HL-60/S4 treated with retinoic acid at 250 ng/mL for 4 days and 3 days (cell line): ENCODE results near the gene SEMA4D.

Experiments used
- in situ Hi-C: fragments of 300-500 bp; cut with MboI; formaldehyde crosslinking; loops from 2 replicates; pipeline ENCODE4 v1.7.0; 2022; ENCODE audit warnings: low sequenced_read_pairs

SEMA4D gene

DNA sequence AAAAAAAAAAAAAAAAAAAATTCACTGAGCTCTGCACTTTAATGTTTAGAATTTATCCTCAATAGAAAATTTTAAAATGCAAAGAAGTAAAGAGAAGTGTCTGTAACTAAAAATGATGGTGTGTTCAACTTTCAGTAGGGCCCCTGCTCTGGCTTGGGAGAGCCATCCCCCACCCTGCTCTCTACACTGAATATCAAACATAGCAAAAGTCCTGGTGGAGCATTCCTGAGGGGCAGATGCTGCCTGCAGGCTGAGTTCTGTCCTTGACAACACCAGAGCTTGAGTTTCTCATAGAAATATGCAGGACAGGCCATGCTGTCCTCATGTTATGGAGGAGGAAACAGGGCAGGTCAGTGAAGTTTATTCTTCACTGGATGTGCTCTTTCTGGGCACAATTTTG, 7.1 kb upstream of the SEMA4D start:
- in situ Hi-C loops: no loop called here

DNA sequence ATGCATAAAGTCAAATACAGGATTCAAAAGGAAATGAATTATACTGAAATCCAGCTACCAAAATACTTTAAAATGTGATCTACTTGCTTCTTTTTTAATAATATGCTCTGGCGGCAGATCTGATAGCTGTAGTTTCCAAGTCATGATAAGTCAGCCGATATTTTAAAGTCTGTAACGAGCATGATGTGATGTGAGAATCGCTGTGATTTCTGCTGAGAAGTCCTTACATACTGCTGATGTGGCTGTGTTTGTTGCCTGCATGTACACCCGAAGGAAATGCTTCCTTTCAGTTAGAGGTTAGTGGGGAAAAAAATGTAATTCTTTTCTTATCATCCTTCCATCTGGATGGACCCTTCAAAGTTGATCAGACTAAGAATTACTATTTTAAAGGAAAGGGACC, 4.8 kb upstream of the SEMA4D start:
- in situ Hi-C loops: no loop called here

DNA sequence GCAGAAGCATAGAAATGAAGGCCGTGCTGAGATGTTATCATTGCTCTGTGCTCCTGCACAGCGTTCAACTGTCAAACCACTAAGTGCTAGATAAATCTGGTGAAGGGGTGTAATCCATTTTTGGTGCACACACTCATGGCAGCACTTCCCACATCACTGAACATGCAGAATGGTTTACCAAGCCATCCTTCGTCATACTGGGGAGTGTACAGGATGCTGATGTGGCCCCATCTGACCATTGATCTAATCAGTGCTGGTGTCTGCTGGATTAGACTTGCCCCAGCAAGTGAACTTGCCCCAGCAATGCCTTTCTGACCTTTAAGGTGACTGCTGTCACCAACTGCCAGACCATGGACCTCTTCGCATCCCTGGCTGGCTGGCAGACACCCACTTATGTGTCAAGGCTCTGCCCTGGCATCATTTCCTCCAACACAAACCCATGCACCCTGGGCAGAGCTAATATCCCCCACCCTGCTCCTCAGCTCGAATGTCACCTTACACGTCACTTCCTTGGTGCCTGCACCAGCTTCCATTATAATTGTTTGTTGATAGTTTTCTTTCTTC, 4.2 kb upstream of the SEMA4D start:
- in situ Hi-C loops: no loop called here

DNA sequence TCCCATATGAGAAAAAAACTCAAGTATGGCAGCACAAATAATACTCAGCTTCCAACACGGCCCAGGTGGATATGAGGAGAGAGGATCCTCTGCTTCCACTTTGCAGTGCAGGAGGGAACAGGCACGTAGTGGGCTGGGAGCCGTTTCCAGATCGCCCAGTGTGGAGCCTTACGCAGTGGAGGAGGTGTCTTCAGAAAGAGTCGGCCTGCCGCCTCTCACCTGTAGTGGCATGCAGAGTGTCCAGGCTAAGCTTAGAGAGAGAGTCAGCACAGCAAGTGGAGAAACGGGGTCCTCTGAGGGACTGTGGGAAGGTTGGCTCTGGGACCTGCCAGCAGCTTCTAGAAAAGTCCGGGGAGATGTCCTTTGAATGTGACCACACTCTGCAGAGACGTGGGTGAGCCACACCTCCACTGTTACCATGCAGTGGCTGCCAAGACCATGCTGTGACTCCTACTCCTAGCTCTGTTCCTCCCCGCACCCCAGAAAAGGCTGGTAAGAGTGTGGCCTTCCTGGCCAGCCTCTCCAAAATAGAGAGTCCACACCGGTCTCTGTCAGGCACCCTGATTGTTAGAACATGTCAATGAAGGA, 3.5 kb upstream of the SEMA4D start:
- in situ Hi-C loops: no loop called here

DNA sequence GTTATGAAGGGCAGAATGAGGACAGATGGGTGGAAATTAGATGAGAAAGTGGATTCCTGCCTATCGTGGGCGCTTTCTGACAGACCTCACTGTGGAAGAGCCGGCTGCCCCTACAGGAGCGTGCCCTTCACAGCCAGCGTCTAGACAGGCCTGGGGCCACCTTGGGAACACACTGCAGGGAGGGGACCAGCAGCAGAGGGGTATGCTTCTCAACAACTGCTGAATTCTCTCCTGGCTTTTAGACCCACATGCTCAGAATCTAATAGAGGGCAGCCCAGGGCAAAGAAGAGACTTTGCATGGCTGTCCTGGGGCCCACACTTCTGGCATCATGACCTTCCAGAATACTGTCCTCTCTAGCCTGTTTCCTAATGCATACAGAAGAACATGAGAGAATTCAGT, 2.1 kb upstream of the SEMA4D start:
- in situ Hi-C loops: no loop called here

DNA sequence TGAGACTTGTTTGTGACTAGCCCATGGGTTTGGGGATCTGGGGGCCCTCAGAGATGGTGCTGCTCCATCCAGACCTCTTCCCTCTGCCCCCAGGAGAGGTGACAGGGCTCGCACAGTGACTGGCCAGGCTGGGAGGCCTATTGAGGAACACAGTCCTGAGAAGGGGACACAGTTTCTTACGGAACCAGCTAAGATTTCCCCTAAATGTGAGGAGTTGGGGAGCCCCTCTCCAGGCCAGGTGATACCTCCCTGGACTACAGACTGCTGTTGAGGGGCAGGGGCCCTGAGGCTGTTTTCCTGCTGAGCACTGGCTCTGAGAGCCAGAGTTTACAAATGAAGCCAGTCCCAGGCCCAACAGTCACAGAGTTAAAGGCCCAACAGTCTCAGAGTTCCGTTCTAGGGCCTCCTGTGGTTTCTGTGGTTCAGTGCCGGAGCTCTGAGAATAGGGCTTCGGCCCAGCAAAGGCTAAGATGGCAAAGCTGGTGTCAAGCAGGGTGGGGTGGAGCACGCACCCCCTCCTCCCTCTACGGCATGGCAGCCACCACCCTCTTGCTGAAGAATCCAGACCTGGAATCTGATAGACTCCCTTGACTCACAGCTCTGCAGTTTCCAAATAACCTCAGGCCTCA, 1.1 kb upstream of the SEMA4D start:
- in situ Hi-C loops: no loop called here

DNA sequence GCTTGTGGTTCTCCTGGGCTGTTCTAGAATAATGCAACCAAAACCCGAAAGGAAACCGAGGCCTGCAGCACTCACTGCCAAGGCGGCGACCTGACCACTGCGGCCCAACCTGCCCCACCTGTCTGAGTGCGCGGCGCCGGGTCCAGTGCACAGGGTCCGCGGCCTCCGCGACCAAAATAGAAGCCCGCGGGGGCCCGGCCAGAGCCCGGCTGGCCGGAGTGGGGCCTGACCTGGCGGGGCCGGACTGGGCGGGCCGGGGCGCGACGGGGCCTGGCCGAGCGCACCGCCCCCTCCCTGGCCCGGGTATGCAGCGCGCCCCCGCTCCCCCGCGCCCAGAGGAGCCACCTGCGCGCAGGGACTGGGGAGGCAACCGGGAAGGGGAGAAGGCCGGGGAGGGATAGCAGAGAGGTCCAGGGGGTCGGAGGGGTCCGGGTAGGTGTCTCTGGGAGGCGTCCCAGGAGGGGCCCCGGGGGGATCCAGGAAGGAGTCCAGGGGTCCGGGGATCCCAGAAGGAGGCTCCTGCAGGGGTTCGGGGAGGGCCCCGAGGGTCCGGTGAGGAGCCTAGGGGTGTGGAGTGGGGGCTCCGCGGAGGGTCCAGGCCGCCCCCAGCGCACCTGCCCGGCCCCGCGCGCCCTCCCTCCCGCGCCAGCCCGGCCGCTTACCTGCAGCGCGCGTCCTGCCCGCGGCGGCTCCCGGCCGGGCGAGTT, 503 bp downstream of the SEMA4D start:
- in situ Hi-C loops: no loop called here

DNA sequence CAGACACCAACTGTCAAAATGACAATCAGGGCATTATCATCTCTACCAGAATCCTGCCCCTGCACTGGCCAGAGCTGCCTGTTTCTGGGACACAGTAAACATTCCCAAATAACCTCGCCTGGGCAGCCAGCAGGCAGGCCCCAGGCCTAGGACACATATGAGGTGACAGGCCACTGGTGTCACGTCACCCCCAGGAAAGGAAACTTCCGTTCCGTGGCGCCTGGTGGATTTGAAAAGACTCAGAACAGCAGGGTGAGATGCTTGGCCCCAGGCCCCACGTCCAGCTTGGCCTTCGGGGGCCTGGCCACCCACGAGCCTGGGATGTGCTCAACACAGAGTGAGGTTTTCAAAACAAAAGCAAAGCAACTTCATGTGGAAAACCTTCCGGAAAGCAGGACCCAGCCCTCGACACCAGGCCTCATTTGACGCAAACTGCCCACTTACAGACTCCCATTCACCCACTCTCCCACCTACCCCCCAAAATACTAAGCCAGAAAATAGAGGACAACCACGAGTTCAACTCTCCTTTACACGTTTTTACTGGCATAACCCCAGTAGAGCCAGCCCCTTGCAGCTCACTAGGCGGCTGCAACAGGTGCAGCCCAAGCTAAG, 1.2 kb downstream of the SEMA4D start:
- in situ Hi-C loops: no loop called here

DNA sequence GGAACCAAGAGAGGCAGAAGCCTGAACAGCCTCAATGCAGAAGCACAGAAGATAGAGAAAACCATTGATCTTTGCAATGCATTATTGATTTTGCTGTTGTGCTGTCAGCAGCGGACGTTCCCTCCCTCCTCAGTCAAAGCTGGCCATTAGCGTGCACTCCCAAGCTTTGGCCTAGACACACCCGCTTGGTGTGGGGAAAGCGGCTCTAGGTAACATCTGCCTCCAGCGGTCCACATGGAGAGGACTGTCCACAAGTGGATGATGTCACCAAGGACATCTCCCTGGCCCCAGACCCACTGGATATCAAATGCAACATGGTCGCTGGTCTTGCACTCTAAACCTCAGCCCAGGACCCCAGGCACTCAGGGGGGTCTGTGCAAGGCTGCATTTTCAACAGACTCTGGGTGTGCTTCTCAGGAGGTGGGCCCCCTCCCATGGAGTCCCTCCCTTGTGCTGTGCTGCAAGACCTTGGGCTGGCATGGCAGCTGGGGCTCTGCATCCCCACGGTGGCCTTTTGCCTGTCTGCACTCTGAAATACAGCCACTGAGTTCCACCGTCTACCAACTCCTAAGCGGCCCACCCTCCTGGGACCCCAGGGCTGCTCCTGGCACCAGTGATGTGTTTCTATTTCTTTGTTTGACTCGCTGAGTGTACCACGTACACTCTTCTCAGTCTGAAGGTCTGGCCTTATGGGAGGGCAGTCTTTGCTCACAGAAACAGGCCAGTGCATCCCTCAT, 1.9 kb downstream of the SEMA4D start:
- in situ Hi-C loops: no loop called here

DNA sequence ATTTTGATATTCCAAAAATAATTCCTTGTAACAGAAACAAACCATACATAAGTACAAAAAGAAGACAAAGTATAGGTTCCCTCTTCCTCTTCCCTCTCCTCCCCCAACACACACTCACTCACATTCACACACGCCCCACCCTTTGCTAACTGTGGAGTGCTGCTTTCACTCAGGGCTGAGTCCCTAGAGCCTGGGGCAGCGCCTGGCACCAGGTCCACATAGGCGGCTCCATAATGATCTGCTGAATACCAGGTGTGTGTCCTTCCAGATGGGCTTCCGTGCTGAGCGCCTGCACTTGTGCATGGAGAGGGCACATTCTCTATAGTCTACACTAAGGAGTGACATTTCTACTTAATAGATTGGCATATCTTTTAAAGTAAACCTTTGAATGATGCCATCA, 3.7 kb downstream of the SEMA4D start:
- in situ Hi-C loops: no loop called here

DNA sequence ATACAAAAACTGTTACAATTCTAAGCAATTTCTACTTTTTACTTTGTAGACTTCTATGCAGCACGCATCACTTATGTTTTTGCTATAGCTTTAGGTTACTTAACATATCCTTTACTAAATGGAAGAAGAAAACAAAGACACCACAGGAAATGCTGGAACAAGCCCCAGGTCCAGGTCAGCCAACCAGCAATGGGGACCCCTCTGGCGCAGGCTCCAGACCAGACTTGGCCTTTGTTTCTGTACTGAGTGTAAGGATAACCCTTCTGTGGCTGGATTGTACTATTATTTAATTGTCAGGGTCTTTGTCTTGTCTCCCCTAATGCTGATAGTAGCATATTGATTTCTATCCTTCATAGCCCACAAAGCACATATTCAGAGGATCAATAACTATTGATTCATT, 4.2 kb downstream of the SEMA4D start:
- in situ Hi-C loops: no loop called here

DNA sequence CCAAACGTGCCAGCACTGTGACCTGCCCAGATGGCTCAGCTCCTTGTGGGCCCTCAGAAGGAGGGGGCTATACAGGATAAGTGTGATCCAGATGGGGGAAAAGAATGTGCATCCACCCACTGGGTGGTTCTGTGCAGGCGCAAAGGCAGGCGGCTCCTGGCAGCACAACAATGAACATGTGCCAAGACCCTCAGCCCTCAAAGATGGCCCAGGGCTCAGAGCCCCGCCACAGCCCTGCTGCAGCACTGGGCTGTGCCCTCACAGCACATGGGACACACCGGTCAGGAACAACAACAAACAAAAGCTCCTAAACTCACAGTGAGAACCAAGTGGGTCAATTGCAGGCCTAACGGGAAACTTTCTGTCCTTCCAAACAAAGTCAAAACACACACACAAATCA, 4.7 kb downstream of the SEMA4D start:
- in situ Hi-C loops: no loop called here

DNA sequence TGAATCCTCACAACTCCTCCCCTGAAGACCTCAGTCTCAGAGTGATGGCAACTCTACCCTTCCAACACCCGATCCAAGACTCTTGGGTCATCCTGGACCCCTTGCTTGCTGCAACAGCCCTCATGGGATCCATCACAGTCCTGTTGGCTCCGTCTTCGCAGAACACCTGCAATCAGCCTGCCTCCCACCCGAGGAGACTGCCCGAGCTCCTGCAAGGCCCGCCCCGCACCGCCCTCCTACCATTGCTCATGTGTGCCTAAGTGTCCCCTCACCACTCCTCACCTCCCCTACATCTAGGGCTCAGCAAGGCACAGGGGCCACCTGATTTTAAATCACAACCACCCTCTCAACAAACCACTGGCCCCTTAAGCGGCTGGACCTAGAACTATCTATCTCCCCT, 5.3 kb downstream of the SEMA4D start:
- in situ Hi-C loops: no loop called here

DNA sequence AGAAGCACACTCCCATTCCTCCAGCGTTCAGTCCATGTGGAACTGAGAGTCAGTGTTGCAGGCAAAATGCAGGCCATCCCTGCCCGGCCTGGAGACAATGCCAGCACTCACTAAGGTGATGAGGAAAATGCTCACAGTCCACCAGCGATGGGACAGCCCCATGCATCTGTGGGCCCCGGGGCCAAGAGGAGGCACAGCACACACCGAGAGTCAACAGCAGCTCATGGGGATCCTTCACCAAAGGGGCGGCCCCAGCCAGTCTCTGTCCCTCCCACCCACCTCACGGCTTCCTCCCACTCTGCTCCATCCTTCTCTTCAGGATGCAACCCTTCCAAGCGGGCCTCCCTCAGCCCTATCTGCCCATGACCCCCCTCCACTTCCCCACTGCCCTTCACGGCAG, 6.2 kb downstream of the SEMA4D start:
- in situ Hi-C loops: no loop called here

DNA sequence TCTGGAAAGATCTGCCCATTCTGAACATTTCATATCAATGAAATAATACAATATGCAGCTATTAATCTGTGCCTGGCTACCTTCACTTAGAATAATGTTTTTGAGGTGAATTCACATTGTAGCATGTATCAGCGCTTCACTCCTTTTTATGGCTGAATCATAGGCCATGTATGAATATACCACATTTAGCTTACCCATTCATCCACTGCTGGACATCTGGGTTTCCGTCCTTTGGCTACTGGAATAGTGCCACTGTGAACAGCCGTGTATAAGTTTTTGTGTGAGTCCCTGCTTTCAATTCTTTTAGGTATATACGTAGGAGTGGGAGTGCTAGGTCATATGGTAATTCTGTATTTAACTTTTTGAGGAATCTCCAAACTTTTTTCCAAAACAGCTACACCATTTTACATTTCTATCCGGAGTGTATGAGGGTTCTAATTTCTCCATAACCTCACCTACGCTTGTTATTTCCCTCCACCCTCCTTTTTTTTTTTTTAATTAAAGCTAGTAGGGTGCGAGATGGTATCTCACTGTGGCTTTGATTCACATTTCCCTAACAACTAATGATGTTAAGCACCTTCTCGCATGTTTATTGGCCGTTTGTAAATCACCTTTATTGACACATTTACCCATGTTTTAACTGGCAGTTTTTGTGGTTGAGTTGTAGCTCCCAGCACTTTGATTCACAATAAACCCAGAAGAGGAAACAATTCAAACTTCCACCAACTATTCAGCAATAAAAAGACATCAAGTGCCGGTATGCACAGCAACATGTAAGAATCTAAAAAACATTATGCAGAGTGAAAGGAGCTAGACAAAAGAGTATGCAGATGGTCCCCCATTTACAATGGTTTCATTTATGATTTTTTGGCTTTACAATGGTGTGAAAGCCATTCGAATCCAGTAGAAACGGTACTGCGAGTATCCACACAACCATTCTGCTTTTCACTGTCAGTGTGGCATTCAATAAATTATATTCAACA, 8.1 kb downstream of the SEMA4D start:
- in situ Hi-C loops: no loop called here

DNA sequence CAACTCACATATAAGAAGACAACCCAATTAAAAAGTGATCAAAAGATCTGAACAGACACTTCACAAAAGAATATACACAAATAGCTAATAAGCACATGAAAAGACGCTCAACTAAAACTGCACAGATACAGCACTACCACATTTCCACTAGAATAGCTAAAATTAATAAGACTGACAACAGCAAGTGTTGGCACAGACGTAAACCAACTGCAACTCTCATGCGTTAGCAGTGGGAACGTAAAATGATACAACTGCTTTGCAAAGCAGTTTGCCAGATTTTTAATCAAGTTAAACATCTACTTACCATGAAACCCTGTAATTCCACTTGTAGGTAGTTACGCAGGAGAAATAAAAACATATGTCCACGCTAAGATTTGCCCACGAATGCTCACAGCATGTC, 9.0 kb downstream of the SEMA4D start:
- in situ Hi-C loops: no loop called here

DNA sequence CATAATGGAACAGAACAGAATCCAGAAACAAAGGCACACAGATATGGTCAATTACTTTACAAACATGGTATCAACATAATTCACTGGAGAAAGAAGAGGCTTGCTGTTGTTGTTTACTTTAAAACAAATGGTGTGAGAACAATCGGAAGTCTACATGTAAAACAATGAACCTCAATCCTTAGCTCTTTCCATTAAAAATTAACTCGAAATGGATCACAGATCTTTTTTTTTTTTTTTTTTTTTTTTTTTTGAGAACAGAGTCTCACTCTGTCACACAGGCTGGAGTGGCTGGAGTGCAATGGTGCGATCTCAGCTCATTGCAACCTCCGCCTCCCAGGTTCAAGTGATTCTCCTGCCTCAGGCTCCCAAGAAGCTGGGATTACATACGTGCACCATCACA, 9.8 kb downstream of the SEMA4D start:
- in situ Hi-C loops: no loop called here

DNA sequence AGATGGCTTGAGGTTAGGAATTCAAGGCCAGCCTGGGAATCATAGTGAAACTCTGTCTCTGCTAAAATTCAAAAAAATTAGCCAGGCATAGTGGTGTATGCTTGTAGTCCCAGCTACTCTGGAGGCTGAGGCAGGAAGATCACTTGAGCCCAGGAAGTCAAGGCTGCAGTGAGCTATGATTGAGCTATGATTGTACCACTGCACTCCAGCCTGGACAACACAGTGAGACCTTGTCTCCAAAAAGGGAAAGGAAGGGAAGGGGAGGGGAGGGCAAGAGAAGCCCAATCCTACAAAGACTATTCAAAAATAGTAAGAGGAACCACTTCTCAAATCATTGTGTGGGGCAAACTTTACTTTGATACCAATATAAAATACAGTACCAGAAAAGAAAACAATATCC, 11.2 kb downstream of the SEMA4D start:
- in situ Hi-C loops: no loop called here

DNA sequence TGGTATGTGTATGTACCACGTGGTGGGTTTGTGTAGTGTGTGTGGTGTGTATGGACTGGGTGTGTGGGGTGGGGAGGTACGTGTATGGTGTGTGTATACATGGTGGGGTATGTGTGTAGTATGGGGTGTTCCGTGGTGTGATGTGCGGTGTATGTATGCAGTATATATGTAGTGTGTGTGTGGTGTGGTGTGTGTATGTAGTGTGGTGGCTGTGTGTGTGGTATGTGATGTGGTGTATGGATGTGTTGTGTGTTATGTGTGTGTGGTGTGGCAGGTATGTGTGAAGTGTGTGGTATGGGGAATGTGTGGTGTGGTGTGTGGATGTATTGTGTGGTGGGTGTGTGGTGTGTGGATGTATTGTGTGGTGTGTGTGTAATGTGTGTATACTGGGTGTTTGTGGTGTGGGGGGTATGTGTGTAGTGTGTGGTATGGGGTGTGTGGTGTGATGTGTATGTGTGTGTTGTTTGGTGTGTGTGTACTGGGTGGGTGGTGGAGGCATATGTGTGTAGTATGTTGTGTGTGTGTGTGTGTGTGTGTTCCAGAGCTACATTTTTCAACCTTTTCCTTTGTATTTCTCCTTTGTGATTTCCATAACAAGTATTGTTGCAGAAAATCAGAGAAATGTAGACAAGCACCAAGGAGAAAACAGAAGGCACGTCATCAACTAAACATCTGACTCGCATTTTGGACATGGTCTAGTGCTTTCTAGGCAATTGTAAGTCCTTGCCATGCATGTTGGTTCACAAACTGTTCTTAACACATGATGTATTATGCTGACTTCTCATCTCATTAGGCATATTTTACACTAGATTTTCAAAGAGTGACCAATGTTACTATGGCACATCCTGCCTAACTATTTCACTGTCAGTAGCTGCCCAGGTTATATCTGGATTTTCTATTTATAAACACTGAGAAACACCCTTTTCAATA, 13.2 kb downstream of the SEMA4D start:
- in situ Hi-C loops: no loop called here
